ENCODE measurements around the gene PDCD1. TPM values are rescaled to one million over a fixed set of nuclear protein-coding genes. Genes with fewer than 3 reads are reported as not detected.
"Not testable (repeated sequence)": the region's sequence is repeated elsewhere in the genome, so short reads cannot be mapped to it uniquely, and the experiment has no call there.

Gene PDCD1
- total RNA-seq, 2 donors from 2014 or later = 1.0 to 17.5 TPM

GRCh38 chr2:241836292-241836691 is 22.4 kb downstream of the PDCD1 start:
- Histone ChIP-seq H3K4me3 (no peak overlapping the region), H3K4me1 (no peaks in the 10 kb centered on the region), H3K27ac (no peak overlapping the region), H3K9me3 (no peaks in the 10 kb centered on the region), H3K36me3 (no peaks in the 10 kb centered on the region), H3K27me3 (no peaks in the 10 kb centered on the region)
- no peak for TF ChIP-seq CTCF (IDR thresholded peaks at IDR 0.05)
- no peak for DNase-seq (ENCODE audit: low spot score)

- Histone ChIP-seq H3K4me1 (no peaks in the 10 kb centered on the region), H3K27me3 (no peaks in the 10 kb centered on the region), H3K4me3 (no peak overlapping the region), H3K27ac (no peak overlapping the region), H3K9me3 (no peaks in the 10 kb centered on the region), H3K36me3 (no peaks in the 10 kb centered on the region)
- no peak for DNase-seq (ENCODE audit: low spot score)
- TF ChIP-seq CTCF (IDR thresholded peaks at IDR 0.05) = no peak
Observed at GRCh38 chr2:241835611-241836010, 23.1 kb downstream of the PDCD1 start.

GRCh38 chr2:241834527-241835210 is 24.0 kb downstream of the PDCD1 start:
- Histone ChIP-seq H3K9me3 (no peaks in the 10 kb centered on the region), H3K36me3 (no peaks in the 10 kb centered on the region), H3K4me3 (no peak overlapping the region), H3K27ac (no peak overlapping the region), H3K27me3 (no peaks in the 10 kb centered on the region), H3K4me1 (no peaks in the 10 kb centered on the region)
- no peak for DNase-seq (ENCODE audit: low spot score)
- TF ChIP-seq CTCF (IDR thresholded peaks at IDR 0.05) = no peak

- not testable (repeated sequence) for H3K4me1 ChIP-seq, H3K36me3 ChIP-seq, H3K27ac ChIP-seq, H3K9me3 ChIP-seq, H3K4me3 ChIP-seq, H3K27me3 ChIP-seq
- DNase-seq (ENCODE audit: low spot score) = peak; percentile 42
Observed at GRCh38 chr2:241833756-241834526, 24.8 kb downstream of the PDCD1 start.

GRCh38 chr2:241833101-241833663 is 25.5 kb downstream of the PDCD1 start:
- TF ChIP-seq CTCF (IDR thresholded peaks at IDR 0.05) = no peak
- H3K27me3 ChIP-seq = no peaks in the 10 kb centered on the region
- H3K4me1 ChIP-seq = no peaks in the 10 kb centered on the region
- no peaks in the 10 kb centered on the region for H3K9me3 ChIP-seq
- no peak overlapping the region for H3K27ac ChIP-seq
- no peaks in the 10 kb centered on the region for H3K36me3 ChIP-seq
- no peak for DNase-seq (ENCODE audit: low spot score)
- no peak overlapping the region for H3K4me3 ChIP-seq

- H3K27ac ChIP-seq = no peak overlapping the region
- no peaks in the 10 kb centered on the region for H3K4me1 ChIP-seq
- peaks cover 0 to 13% of the 10 kb centered on the region in 2 donors for H3K9me3 ChIP-seq
- H3K4me3 ChIP-seq = no peak overlapping the region
- no peaks in the 10 kb centered on the region for H3K36me3 ChIP-seq
- TF ChIP-seq CTCF (IDR thresholded peaks at IDR 0.05) = no peak
- H3K27me3 ChIP-seq = no peaks in the 10 kb centered on the region
- no peak for DNase-seq (ENCODE audit: low spot score)
Observed at GRCh38 chr2:241827394-241827793, 31.3 kb downstream of the PDCD1 start.

- H3K4me1 ChIP-seq; H3K27me3 ChIP-seq; H3K4me3 ChIP-seq; DNase-seq (ENCODE audit: low spot score); H3K27ac ChIP-seq; H3K36me3 ChIP-seq: not testable (repeated sequence)
- H3K9me3 ChIP-seq = peaks cover 0 to 13% of the 10 kb centered on the region in 2 donors
Observed at GRCh38 chr2:241823531-241824437, 34.9 kb downstream of the PDCD1 start.

Data from right atrium auricular region (tissue), 2 donors.